ENCODE results near the gene GNPTAB.
"Not testable (repeated sequence)": the region's sequence is repeated elsewhere in the genome, so short reads cannot be mapped to it uniquely, and the experiment has no call there.

The GNPTAB gene

DNA sequence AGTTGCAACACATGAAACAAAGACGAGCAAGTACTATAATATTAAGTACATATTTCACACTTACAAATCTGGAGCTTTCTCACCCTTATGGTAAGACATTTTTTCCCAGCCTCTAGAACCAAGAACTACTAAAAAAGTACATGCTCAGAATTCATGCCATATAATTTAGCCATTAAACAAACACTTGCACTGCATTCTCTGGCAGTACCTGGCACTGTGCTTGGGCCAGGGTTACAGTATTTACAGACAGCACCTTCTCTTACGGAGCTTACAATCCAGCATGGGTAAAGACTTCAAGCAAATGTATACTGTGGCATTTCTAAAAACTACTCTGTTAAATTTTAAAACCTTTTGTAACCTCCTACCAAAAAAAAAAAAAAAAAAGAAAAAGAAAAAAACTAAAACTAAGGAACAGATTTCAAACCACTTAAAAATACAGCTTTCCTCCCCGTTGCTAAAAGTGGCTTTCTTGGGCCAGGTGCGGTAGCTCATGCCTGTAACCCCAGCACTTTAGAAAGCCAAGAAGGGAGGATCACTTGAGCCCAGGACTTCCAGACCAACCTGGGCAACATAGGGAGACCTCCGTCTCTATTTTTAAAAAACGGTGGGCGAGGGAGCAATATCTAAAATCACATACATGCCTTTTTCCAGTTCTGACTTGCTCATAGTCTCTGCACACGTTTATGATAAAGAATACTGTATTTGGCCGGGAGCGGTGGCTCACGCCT lies 956 bp downstream of the GNPTAB start:
- Mint-ChIP-seq H3K27ac (peak overlapping the region; percentile 94), H3K27me3 (no peaks in the 10 kb centered on the region), H3K36me3 (no peaks in the 10 kb centered on the region), H3K4me3 (peak overlapping the region; percentile 98), H3K4me1 (ENCODE audit: low read depth) (peaks cover 56% of the 10 kb centered on the region), H3K9me3 (ENCODE audit: low read depth) (no peaks in the 10 kb centered on the region)

DNA sequence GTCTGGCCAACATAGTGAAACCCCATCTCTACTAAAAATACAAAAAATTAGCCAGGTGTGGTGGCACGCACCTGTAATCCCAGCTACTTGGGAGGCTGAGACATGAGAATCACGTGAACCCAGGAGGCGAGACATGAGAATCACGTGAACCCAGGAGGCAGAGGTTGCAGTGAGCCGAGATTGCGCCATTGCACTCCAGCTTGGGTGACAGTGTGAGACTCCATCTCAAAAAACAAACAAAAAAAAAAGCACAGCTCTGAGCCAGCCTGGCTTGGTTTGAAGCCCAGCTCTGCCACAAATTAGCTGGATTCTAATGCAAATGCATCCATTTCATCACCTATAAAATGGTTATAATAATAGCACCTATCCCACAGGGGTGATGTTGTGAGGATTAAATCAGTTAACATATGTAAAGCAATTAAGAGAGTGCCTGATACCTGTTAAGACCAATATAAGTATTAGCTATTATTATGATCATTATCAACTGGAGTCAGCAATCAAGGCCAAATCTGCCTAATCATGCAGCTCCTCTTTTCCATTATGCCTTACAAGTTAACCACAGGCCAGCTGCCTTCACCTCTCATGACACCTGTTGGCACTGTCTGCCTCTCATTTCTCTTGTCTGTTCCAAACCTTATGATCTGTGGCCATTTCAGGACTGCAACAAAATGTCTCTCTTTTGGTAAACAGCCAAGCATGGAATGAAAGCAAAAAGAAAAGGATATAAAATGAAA lies 2.1 kb downstream of the GNPTAB start:
- no peaks in the 10 kb centered on the region for H3K27me3 Mint-ChIP-seq
- peak overlapping the region; percentile 94 for H3K27ac Mint-ChIP-seq
- H3K36me3 Mint-ChIP-seq = no peaks in the 10 kb centered on the region
- H3K4me1 Mint-ChIP-seq (ENCODE audit: low read depth) = peaks cover 62% of the 10 kb centered on the region
- H3K4me3 Mint-ChIP-seq = peak overlapping the region; percentile 98
- H3K9me3 Mint-ChIP-seq (ENCODE audit: low read depth) = no peaks in the 10 kb centered on the region

DNA sequence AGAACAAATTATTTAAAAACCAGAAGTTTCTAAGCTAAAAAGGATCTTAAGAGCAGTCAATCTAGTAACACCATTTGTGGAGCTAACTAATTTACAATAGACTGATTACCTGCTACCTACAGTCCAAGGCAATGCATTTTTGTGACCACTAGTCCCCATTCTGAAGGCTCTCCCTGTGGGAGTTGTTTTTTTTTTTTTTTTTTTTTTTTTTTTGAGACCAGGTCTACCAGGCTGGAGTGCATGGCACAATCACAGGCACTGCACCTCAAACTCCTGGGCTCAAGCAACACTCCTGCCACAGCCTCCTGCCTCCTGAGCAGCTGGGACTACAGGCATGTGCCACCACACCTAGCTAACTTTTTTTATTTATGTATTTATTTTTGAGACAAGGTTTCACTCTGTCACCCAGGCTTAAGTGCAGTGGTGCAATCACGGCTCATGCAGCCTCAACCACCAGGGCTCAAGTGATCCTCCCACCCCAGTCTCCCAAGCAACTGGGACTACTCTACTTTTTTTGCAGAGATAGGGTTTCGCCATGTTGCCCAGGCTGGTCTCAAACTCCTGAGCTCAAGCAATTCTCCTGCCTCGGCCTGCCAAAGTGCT lies 3.9 kb downstream of the GNPTAB start:
- no peaks in the 10 kb centered on the region for H3K36me3 Mint-ChIP-seq
- no peaks in the 10 kb centered on the region for H3K27me3 Mint-ChIP-seq
- H3K4me3 Mint-ChIP-seq = peak overlapping the region; percentile 46
- H3K4me1 Mint-ChIP-seq (ENCODE audit: low read depth) = peaks cover 74% of the 10 kb centered on the region
- no peaks in the 10 kb centered on the region for H3K9me3 Mint-ChIP-seq (ENCODE audit: low read depth)
- peak overlapping the region; percentile 50 for H3K27ac Mint-ChIP-seq

- Mint-ChIP-seq H3K4me3 (peak overlapping the region; percentile 17), H3K4me1 (ENCODE audit: low read depth) (peaks cover 78% of the 10 kb centered on the region), H3K36me3 (no peaks in the 10 kb centered on the region)
Observed at GRCh38 chr12:101824831-101825230, 5.9 kb downstream of the GNPTAB start.

GRCh38 chr12:101823891-101824290 lies 6.9 kb downstream of the GNPTAB start:
- no peaks in the 10 kb centered on the region for H3K27me3 Mint-ChIP-seq
- H3K4me3 Mint-ChIP-seq = peak overlapping the region; percentile 61
- peaks cover 76% of the 10 kb centered on the region for H3K4me1 Mint-ChIP-seq (ENCODE audit: low read depth)
- peak overlapping the region; percentile 87 for H3K27ac Mint-ChIP-seq
- peaks cover 2% of the 10 kb centered on the region for H3K36me3 Mint-ChIP-seq
- peaks cover 3% of the 10 kb centered on the region for H3K9me3 Mint-ChIP-seq (ENCODE audit: low read depth)

More at GRCh38 chr12:101824831-101825230, 5.9 kb downstream of the GNPTAB start:
- H3K27ac Mint-ChIP-seq = peak overlapping the region; percentile 89
- H3K9me3 Mint-ChIP-seq (ENCODE audit: low read depth) = no peaks in the 10 kb centered on the region
- no peaks in the 10 kb centered on the region for H3K27me3 Mint-ChIP-seq

DNA sequence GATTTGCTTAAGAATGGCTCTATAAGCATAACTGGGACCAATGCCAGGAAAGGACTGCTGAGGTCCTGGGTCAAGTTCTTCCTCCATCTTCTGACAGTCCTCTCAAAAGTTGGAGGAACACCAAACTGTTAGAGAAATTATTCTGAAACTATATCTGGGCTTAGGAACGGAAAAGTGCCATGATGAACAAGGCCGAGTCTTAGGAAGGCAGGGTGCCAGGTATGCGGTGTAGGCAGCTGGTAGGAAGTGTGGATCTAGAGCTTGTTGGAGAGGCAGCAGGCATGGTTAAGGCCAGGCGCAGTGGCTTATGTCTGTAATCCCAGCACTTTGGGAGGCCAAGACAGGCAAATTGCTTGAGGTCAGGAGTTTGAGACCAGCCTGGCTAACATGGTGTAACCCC lies 7.7 kb downstream of the GNPTAB start:
- peaks cover 75% of the 10 kb centered on the region for H3K4me1 Mint-ChIP-seq (ENCODE audit: low read depth)
- H3K27ac Mint-ChIP-seq = peak overlapping the region; percentile 87
- H3K9me3 Mint-ChIP-seq (ENCODE audit: low read depth) = peaks cover 3% of the 10 kb centered on the region
- no peaks in the 10 kb centered on the region for H3K27me3 Mint-ChIP-seq
- H3K36me3 Mint-ChIP-seq = peaks cover 2% of the 10 kb centered on the region
- H3K4me3 Mint-ChIP-seq = peak overlapping the region; percentile 15

DNA sequence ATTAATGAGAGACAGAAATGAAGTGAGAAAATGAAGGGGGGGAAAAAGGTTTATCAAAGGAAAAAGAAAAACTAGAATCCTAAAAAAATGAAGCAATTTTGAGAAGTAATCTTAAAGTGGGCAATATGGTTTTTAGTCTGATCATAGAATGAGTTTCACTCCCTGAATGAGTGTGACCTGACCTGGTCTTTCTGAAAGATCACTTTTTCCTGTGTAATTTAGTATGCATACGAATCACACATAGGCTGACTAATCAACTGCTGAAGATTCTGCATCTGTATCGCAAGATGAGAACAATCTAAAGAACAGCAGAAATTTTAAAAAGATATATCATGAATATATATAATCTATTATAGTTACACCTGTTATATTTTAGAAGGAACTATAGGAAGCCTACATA lies 11.3 kb downstream of the GNPTAB start:
- Mint-ChIP-seq H3K4me3 (peak overlapping the region; percentile 80), H3K9me3 (ENCODE audit: low read depth) (peaks cover 10% of the 10 kb centered on the region), H3K36me3 (peaks cover 10% of the 10 kb centered on the region), H3K4me1 (ENCODE audit: low read depth) (peaks cover 68% of the 10 kb centered on the region), H3K27me3 (no peaks in the 10 kb centered on the region), H3K27ac (peak overlapping the region; percentile 98)

- Mint-ChIP-seq H3K36me3 (peaks cover 10% of the 10 kb centered on the region), H3K4me1 (ENCODE audit: low read depth) (peaks cover 63% of the 10 kb centered on the region), H3K27ac (peak overlapping the region; percentile 98)
- not testable (repeated sequence) for H3K4me3 Mint-ChIP-seq; H3K9me3 Mint-ChIP-seq (ENCODE audit: low read depth); H3K27me3 Mint-ChIP-seq
Observed at GRCh38 chr12:101818689-101819088, 12.1 kb downstream of the GNPTAB start.

DNA sequence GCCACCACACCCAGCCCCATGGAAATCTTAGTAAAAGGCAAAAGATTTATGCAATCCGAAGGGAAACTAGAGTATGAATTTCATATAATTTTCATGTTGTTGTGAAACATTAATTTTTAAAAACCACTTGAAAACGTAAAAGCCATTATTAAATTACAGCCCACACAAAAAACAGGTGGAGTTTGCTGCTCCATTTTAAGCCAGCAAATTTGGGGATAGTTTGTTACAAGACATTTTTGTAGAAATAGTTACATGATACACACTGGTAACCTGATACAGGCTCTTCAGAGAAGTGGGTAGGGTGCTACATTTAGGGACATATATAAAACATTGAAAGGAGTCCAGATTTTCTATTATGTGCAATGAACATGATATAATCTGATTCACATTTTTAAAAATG lies 17.6 kb downstream of the GNPTAB start:
- no peak overlapping the region for H3K4me3 Mint-ChIP-seq
- peaks cover 15% of the 10 kb centered on the region for H3K36me3 Mint-ChIP-seq
- H3K27me3 Mint-ChIP-seq = no peaks in the 10 kb centered on the region
- no peak overlapping the region for H3K27ac Mint-ChIP-seq
- peaks cover 39% of the 10 kb centered on the region for H3K4me1 Mint-ChIP-seq (ENCODE audit: low read depth)
- peaks cover 7% of the 10 kb centered on the region for H3K9me3 Mint-ChIP-seq (ENCODE audit: low read depth)

DNA sequence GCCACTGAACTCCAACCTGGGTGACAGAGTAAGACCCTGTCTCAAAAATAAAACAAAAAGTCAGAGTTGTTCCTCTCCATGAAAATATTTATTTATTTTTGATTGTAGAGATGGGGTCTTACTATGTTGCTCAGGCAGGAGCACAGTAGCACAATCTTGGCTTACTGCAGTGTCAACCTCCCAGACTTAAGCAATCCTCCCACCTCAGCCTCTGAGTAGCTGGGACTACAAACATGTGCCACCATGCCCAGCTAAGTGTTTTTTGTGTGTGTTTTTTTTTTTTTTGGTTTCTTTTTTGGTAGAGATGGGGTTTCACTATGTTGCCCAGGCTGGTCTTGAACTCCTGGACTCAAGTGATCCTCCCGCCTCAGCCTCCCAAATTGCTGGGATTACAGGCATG lies 18.0 kb downstream of the GNPTAB start:
- not testable (repeated sequence) for H3K27ac Mint-ChIP-seq; H3K27me3 Mint-ChIP-seq; H3K4me3 Mint-ChIP-seq; H3K9me3 Mint-ChIP-seq (ENCODE audit: low read depth)
- Mint-ChIP-seq H3K4me1 (ENCODE audit: low read depth) (peaks cover 38% of the 10 kb centered on the region), H3K36me3 (peaks cover 15% of the 10 kb centered on the region)

DNA sequence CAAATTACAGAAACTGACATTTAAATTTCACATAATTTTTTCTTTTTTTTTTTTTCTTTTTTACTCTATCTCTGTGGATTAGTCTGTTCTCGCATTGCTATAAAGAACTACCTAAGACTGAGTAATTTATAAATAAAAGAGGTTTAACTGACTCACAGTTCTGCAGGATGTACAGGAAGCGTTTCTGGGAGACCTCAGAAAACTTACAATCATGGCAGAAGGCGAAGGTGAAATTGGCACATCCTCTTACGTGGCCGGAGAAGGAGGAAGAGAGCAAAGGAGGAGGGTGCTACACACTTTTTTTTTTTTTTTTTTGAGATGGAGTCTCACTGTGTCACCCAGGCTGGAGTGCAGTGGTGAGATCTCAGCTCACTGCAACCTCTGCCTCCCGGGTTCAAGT lies 19.4 kb downstream of the GNPTAB start:
- H3K27ac Mint-ChIP-seq; H3K27me3 Mint-ChIP-seq; H3K9me3 Mint-ChIP-seq (ENCODE audit: low read depth); H3K4me3 Mint-ChIP-seq: not testable (repeated sequence)
- H3K4me1 Mint-ChIP-seq (ENCODE audit: low read depth) = peaks cover 42% of the 10 kb centered on the region
- H3K36me3 Mint-ChIP-seq = peaks cover 12% of the 10 kb centered on the region

DNA sequence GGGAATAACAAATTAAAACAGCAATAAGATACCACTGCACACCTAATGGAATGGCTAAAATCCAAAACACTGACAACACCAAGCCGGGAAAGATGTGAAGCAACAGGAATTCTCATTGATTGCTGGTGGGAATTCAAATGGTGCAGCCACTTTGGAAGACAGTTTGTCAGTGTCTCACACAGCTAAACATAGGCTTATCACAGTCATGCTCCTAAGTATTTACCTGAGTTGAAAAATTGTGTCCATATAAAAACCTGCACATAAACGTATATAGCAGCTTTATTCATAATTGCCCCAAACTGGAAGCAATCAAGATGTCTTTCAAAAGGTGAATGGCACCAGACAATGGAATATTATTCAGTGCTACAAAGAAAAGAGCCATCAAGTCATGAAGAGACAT lies 21.6 kb downstream of the GNPTAB start:
- Mint-ChIP-seq H3K36me3 (peaks cover 7% of the 10 kb centered on the region), H3K9me3 (ENCODE audit: low read depth) (no peaks in the 10 kb centered on the region), H3K4me1 (ENCODE audit: low read depth) (peaks cover 39% of the 10 kb centered on the region), H3K27me3 (no peaks in the 10 kb centered on the region), H3K27ac (no peak overlapping the region), H3K4me3 (no peak overlapping the region)

DNA sequence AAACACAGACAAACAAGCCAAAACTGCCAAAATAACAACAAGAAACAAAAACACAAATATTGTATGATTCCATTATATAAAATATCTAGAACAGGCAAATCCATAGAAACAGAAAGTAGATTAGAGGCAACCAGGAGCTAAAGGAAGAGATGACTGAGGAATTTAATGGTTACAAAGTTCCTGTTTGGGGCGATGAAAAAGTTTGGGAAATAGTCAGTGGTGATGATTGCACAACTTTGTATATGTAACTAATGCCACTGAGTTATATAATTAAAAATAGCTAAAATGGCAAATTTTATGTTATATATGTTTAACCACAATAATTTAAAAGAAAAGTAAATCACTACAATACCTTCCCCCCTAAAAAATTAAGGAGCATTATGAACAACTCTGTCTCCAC lies 24.5 kb downstream of the GNPTAB start:
- Mint-ChIP-seq H3K36me3 (peaks cover 5% of the 10 kb centered on the region), H3K9me3 (ENCODE audit: low read depth) (no peaks in the 10 kb centered on the region), H3K4me1 (ENCODE audit: low read depth) (peaks cover 49% of the 10 kb centered on the region)

GRCh38 chr12:101804409-101804808 lies 26.4 kb downstream of the GNPTAB start:
- Mint-ChIP-seq H3K27ac (no peak overlapping the region), H3K4me1 (ENCODE audit: low read depth) (peaks cover 47% of the 10 kb centered on the region), H3K36me3 (peaks cover 4% of the 10 kb centered on the region), H3K9me3 (ENCODE audit: low read depth) (no peaks in the 10 kb centered on the region), H3K4me3 (no peak overlapping the region), H3K27me3 (no peaks in the 10 kb centered on the region)

More for the DNA sequence above, 24.5 kb downstream of the GNPTAB start:
- H3K4me3 Mint-ChIP-seq = no peak overlapping the region
- H3K27me3 Mint-ChIP-seq = no peaks in the 10 kb centered on the region
- no peak overlapping the region for H3K27ac Mint-ChIP-seq

DNA sequence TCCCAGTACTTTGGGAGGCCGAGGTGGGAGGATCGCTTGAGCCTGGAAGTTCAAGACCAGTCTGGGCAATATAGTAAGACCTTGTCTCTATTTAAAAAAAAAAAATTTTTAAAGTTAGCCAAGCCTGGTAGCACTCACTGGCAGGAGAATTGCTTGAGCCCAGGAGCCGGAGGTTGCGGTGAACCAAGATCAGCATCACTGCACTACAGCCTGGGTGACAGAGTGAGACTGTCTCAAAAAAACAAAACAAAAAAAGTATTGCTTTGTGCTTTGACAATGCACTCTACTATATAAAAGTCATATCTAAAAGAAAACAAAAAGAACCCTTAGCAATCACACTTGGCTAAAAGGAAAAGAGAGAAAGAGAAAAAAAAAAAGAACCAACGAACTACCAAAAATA lies 26.8 kb downstream of the GNPTAB start:
- Mint-ChIP-seq H3K4me3 (no peak overlapping the region), H3K27ac (no peak overlapping the region), H3K9me3 (ENCODE audit: low read depth) (no peaks in the 10 kb centered on the region), H3K36me3 (peaks cover 3% of the 10 kb centered on the region), H3K4me1 (ENCODE audit: low read depth) (peaks cover 47% of the 10 kb centered on the region), H3K27me3 (no peaks in the 10 kb centered on the region)

All from activated naive CD8-positive, alpha-beta T cell (primary cell).